ENCODE results near the gene LRFN3. TPM values are rescaled to one million over a fixed set of nuclear protein-coding genes. Genes with fewer than 3 reads are reported as not detected.

LRFN3 gene
- total RNA-seq, 3 donors from 2014 or later, result 14.1 to 15.3 (median 14.4) TPM

- peaks cover 9% of the 10 kb centered on the region for H3K4me1 Mint-ChIP-seq (ENCODE audit: low read depth)
- H3K4me3 Mint-ChIP-seq, result no peak overlapping the region
- H3K9me3 Mint-ChIP-seq, result no peaks in the 10 kb centered on the region
- no peaks in the 10 kb centered on the region for H3K36me3 Mint-ChIP-seq (ENCODE audit: insufficient read depth)
- DNase-seq (no peak), ATAC-seq (no peak)
- H3K27me3 Mint-ChIP-seq (ENCODE audit: low read depth), result peaks cover 20% of the 10 kb centered on the region
Observed at GRCh38 chr19:35990156-35990555, 54.0 kb downstream of the LRFN3 start.

DNA sequence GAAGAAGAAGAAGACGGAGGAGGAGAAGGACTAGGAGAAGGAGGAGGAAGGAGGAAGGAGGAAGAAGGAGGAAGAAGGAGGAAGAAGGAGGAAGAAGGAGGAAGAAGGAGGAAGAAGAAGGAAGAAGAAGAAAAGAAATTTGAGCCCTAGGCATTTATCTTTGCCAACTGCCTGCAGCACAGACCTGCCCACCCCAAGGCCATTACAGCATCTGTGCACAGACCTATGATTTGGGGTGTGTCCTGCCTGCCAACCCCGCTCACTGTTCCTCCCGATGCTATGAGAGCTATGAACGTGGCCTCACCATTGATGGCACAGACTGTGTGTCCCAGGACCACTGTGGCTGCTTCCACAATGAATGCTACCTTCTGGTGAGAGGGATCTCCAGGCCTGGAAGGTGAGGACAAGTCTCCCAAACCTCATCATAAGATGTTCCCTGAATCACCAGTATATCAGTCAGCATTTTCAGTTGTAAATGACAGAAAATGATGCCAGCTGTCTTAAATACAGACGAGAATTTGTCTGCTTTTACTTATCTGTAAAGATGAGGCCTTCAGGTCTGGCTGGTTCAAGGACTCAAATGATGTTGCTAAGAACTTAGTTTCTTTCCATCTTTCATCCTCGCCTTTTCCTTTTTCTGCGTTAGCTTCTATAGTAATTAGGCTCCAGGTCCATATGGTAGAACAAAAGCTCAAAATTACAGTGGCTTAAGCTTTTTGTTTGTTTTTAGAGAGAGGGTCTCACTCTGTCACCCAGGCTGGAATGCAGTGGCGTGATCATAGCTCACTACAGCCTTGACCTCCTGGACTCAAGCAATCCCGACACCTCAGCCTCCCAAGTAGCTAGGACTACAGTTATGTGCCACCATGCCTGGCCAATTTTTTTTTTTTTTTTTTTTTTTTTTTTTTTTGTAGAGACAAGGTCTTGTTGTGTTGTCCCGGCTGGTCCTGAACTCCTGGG lies 54.9 kb downstream of the LRFN3 start:
- ATAC-seq (no peak), DNase-seq (no peak)
- Mint-ChIP-seq H3K4me1 (ENCODE audit: low read depth) (peaks cover 14% of the 10 kb centered on the region), H3K4me3 (no peak overlapping the region), H3K9me3 (no peaks in the 10 kb centered on the region), H3K27me3 (ENCODE audit: low read depth) (peaks cover 11% of the 10 kb centered on the region), H3K36me3 (ENCODE audit: insufficient read depth) (no peaks in the 10 kb centered on the region)

GRCh38 chr19:35991731-35992450 lies 55.7 kb downstream of the LRFN3 start:
- Mint-ChIP-seq H3K27me3 (ENCODE audit: low read depth) (peaks cover 3% of the 10 kb centered on the region), H3K36me3 (ENCODE audit: insufficient read depth) (peaks cover 3% of the 10 kb centered on the region), H3K4me3 (no peak overlapping the region), H3K9me3 (no peaks in the 10 kb centered on the region), H3K4me1 (ENCODE audit: low read depth) (peaks cover 21% of the 10 kb centered on the region)
- DNase-seq, result no peak
- ATAC-seq, result no peak

DNA sequence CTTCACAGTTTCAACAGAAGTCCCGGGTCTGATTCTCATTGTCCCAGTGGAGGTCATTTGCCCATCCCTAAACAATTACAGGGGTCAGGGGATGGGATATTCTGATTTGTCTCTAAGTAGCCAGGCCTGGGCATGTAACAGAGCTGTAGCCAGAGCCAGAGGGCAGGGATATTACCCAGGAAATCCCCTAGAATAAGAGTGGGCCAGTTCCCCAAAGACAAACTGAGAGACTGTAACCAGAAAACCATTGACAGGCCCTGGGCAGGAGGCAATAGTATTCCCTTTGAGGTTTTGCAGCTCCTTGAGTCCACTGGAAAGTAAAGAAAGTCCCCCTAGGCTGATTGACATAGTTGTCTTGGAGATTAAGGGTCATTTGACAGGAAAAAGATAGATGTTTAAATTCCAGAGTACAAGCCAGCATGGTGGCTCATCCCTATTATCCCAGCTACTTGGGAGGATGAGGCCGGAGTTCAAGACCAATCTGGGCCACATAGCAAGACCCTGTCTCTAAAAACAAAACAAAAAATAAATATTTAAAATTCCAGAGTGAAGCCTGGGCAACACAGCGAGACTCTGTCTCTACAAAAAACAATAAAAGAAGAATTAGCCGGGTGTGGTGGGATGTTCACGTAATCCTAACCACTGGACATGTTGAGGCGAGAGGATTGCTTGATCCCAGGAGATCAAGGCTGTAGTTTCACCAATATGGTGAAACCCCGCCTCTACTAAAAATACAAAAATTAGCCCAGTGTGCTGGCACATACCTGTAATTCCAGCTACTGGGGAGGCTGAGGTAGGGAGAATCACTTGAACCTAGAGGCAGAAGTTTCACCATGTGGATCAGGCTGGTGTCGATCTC lies 57.0 kb downstream of the LRFN3 start:
- DNase-seq (no peak), ATAC-seq (no peak)
- Mint-ChIP-seq H3K4me3 (peak overlapping the region; percentile 8), H3K9me3 (no peaks in the 10 kb centered on the region), H3K4me1 (ENCODE audit: low read depth) (peaks cover 29% of the 10 kb centered on the region), H3K27me3 (ENCODE audit: low read depth) (peaks cover 3% of the 10 kb centered on the region), H3K36me3 (ENCODE audit: insufficient read depth) (peaks cover 8% of the 10 kb centered on the region)

DNA sequence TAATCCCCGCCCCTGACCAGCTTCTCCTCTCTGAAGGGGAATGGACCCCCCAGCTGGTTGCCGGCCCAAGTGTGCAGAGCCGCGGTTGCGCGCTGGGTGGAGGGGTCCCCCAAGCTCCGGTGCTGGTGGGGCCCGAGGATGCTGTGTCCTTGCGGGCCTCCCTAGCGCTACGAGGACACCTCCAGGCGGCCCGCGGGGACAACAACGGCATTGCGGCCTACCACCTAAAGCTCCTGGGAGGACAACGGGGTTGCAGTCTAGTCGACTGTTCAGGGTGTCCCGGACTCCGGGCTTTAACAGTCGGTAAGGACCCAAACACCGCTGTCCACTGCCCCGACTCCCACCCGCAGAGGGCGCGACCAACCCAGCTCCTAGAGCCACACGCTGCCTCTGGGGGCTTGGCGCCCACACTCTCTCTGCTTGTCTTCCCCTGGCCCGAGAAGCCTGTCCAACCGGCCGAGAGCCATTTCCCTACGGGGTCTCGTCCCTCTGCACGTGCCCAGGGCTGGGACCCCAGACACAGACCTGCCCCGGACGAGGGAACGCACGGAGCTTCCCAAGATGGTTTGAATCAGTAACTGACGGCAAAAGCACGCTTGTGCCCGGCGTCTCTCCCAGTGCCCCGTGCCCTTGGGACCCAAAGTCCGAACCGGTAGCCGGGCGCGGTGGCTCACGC lies 57.9 kb downstream of the LRFN3 start:
- DNase-seq (no peak), ATAC-seq (no peak)
- Mint-ChIP-seq H3K4me1 (ENCODE audit: low read depth) (peaks cover 29% of the 10 kb centered on the region), H3K9me3 (no peaks in the 10 kb centered on the region), H3K27me3 (ENCODE audit: low read depth) (no peaks in the 10 kb centered on the region), H3K4me3 (peak overlapping the region; percentile 60), H3K36me3 (ENCODE audit: insufficient read depth) (peaks cover 8% of the 10 kb centered on the region)

Other genes starting within 250 kb of the LRFN3 start
- 100 to 1,000 TPM in 2 of 3 donors, 10 to 100 TPM in 1; 90.8 to 136 (median 101) TPM for gene ZBTB32, start 231.8 kb upstream of the LRFN3 start, total RNA-seq
- 10 to 100 TPM; 64.1 to 74.8 (median 74.5) TPM for gene KMT2B, start 218.4 kb upstream of the LRFN3 start, total RNA-seq
- 10 to 100 TPM; 24.0 to 32.7 (median 29.8) TPM for gene IGFLR1, start 193.9 kb upstream of the LRFN3 start, total RNA-seq
- 10 to 100 TPM; 18.9 to 25.2 (median 19.4) TPM for gene U2AF1L4, start 191.0 kb upstream of the LRFN3 start, total RNA-seq
- 10 to 100 TPM; 46.1 to 49.3 (median 47.9) TPM for gene PSENEN, start 190.7 kb upstream of the LRFN3 start, total RNA-seq
- gene LIN37, start 187.8 kb upstream of the LRFN3 start, total RNA-seq, result 1 to 10 TPM; 5.8 to 6.4 (median 6.4) TPM
- under 1 TPM; 0.22 to 0.46 (median 0.37) TPM for gene HSPB6, start 179.3 kb upstream of the LRFN3 start, total RNA-seq
- 10 to 100 TPM; 27.2 to 33.7 (median 27.3) TPM for gene PROSER3, start 178.2 kb upstream of the LRFN3 start, total RNA-seq
- gene ARHGAP33, start 160.8 kb upstream of the LRFN3 start, total RNA-seq, result 1 to 10 TPM; 5.5 to 6.9 (median 6.2) TPM
- not detected for gene PRODH2, start 123.5 kb upstream of the LRFN3 start, total RNA-seq
- gene NPHS1, start 83.9 kb upstream of the LRFN3 start, total RNA-seq, result under 1 TPM in 2 of 3 donors, not detected in 1; 0.13 to 0.16 TPM
- gene KIRREL2, start 79.5 kb upstream of the LRFN3 start, total RNA-seq, result under 1 TPM; 0.24 to 0.92 (median 0.86) TPM
- under 1 TPM in 2 of 3 donors, not detected in 1; 0.24 to 0.34 TPM for gene APLP1, start 67.8 kb upstream of the LRFN3 start, total RNA-seq
- gene NFKBID, start 35.8 kb upstream of the LRFN3 start, total RNA-seq, result 100 to 1,000 TPM; 138 to 149 (median 142) TPM
- 10 to 100 TPM; 22.6 to 37.1 (median 24.0) TPM for gene HCST, start 33.8 kb upstream of the LRFN3 start, total RNA-seq
- under 1 TPM in 2 of 3 donors, not detected in 1; 0.52 to 0.69 TPM for gene TYROBP, start 28.1 kb upstream of the LRFN3 start, total RNA-seq
- gene SDHAF1, start 58.8 kb downstream of the LRFN3 start, total RNA-seq, result 10 to 100 TPM; 27.3 to 29.7 (median 28.0) TPM
- gene SYNE4, start 72.4 kb downstream of the LRFN3 start, total RNA-seq, result 1 to 10 TPM in 2 of 3 donors, under 1 TPM in 1; 0.92 to 1.4 (median 1.2) TPM
- 10 to 100 TPM; 33.1 to 38.2 (median 36.1) TPM for gene ALKBH6, start 77.8 kb downstream of the LRFN3 start, total RNA-seq
- gene CLIP3, start 96.5 kb downstream of the LRFN3 start, total RNA-seq, result 1 to 10 TPM in 1 of 3 donors, under 1 TPM in 2; 0.33 to 1.4 (median 0.58) TPM
- 1 to 10 TPM in 1 of 3 donors, under 1 TPM in 2; 0.76 to 1.2 (median 0.90) TPM for gene THAP8, start 117.9 kb downstream of the LRFN3 start, total RNA-seq
- 10 to 100 TPM; 10.3 to 14.6 (median 12.5) TPM for gene WDR62, start 118.5 kb downstream of the LRFN3 start, total RNA-seq
- gene OVOL3, start 174.8 kb downstream of the LRFN3 start, total RNA-seq, result not detected
- 100 to 1,000 TPM; 139 to 165 (median 159) TPM for gene POLR2I, start 178.5 kb downstream of the LRFN3 start, total RNA-seq
- 100 to 1,000 TPM; 155 to 173 (median 157) TPM for gene TBCB, start 179.1 kb downstream of the LRFN3 start, total RNA-seq
- 100 to 1,000 TPM; 287 to 318 (median 313) TPM for gene CAPNS1, start 203.7 kb downstream of the LRFN3 start, total RNA-seq
- gene COX7A1, start 216.1 kb downstream of the LRFN3 start, total RNA-seq, result not detected

All from activated T-cell treated with anti-CD3 and anti-CD28 coated beads, Interleukin-2, amount 50 U/mL, for 4 hours (primary cell).